Endothelial cell (in vitro differentiated cells): ENCODE measurements around the gene PLCXD3. TPM values are rescaled to one million over a fixed set of nuclear protein-coding genes. Genes with fewer than 3 reads are reported as not detected.

Source experiments
- DNase-seq: peaks from one replicate; pipeline ENCODE4 v3.0.0; 2021; ENCODE audit warnings: low spot score
- H3K27ac Mint-ChIP-seq: one replicate; pipeline ENCODE4 v1.8.0; 2021; ENCODE audit warnings: mixed read lengths, inconsistent platforms; ENCODE audit not compliant: unreplicated experiment
- H3K27me3 Mint-ChIP-seq: one replicate; pipeline ENCODE4 v1.8.0; 2021; ENCODE audit warnings: mild to moderate bottlenecking, moderate library complexity, mixed read lengths, inconsistent platforms; ENCODE audit not compliant: unreplicated experiment
- H3K36me3 Mint-ChIP-seq: one replicate; pipeline ENCODE4 v1.8.0; 2021; ENCODE audit warnings: mild to moderate bottlenecking, low read depth, mixed read lengths, inconsistent platforms; ENCODE audit not compliant: unreplicated experiment
- H3K4me1 Mint-ChIP-seq: one replicate; pipeline ENCODE4 v1.8.0; 2021; ENCODE audit warnings: mild to moderate bottlenecking, mixed read lengths, inconsistent platforms; ENCODE audit not compliant: unreplicated experiment
- H3K4me3 Mint-ChIP-seq: one replicate; pipeline ENCODE4 v1.8.0; 2021; ENCODE audit warnings: mild to moderate bottlenecking, mixed read lengths, inconsistent platforms; ENCODE audit not compliant: unreplicated experiment
- H3K9me3 Mint-ChIP-seq: one replicate; pipeline ENCODE4 v1.8.0; 2021; ENCODE audit warnings: mixed read lengths, inconsistent platforms; ENCODE audit not compliant: unreplicated experiment
- total RNA-seq: library from RNA; stranded (reverse); fragmentation: NEBNext Ultra II Directional; extraction: Animal tissue kit (Norgen Biotek cat#: 25700); gene quantifications from one replicate; pipeline ENCODE4 v1.2.1, GENCODE V29; 2021; ENCODE audit not compliant: unreplicated experiment
- TF ChIP-seq, protein P1 (sequence below): fragments of 200-600 bp; sonication (generic); IDR thresholded peaks from one replicate; pipeline ENCODE4 v1.5.0; 2021; ENCODE audit warnings: antibody characterized with exemption; ENCODE audit not compliant: unreplicated experiment

PLCXD3 gene
- total RNA-seq, 1 donor from 2014 or later = 0.26 TPM

DNA sequence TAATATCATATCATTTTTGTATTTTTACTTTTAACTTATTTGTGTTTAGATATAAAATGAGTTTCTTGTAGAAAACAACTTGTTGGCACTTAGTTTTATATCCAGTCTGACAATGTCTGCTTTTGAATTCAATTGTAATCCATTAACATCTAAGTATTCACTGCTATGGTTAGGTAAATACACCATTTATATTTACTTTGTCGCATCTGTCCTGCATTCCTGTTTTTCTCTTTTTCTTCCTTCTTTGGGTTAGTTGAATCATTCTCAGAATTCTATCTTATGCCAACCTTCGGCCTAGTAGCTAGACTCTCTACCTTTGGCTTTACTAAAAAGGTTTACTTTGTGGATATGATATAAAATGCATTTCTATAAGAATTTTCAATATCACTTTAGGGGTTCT lies 107.6 kb downstream of the PLCXD3 start:
- Mint-ChIP-seq H3K4me1 (no peaks in the 10 kb centered on the region), H3K27me3 (no peaks in the 10 kb centered on the region), H3K4me3 (no peak overlapping the region), H3K27ac (no peak overlapping the region), H3K36me3 (no peaks in the 10 kb centered on the region), H3K9me3 (no peaks in the 10 kb centered on the region)
- DNase-seq = no peak
- TF ChIP-seq, protein P1, sequence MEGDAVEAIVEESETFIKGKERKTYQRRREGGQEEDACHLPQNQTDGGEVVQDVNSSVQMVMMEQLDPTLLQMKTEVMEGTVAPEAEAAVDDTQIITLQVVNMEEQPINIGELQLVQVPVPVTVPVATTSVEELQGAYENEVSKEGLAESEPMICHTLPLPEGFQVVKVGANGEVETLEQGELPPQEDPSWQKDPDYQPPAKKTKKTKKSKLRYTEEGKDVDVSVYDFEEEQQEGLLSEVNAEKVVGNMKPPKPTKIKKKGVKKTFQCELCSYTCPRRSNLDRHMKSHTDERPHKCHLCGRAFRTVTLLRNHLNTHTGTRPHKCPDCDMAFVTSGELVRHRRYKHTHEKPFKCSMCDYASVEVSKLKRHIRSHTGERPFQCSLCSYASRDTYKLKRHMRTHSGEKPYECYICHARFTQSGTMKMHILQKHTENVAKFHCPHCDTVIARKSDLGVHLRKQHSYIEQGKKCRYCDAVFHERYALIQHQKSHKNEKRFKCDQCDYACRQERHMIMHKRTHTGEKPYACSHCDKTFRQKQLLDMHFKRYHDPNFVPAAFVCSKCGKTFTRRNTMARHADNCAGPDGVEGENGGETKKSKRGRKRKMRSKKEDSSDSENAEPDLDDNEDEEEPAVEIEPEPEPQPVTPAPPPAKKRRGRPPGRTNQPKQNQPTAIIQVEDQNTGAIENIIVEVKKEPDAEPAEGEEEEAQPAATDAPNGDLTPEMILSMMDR = no peak

DNA sequence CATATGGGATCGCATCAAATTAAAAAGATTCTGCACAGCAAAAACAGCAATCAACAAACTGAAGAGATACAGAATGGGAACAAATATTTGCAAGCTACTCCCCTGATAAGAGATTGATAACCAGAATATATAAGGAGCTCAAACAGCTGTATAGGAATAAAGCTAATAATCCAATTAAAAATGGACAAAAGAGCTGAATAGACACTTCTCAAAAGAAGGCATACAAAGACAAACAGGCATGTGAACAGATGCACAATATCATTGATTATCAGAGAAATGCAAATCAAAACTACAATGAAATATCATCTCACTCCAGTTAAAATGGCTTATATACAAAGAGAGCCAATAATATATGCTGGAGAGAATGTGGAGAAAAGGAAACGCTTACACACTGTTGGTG lies 110.6 kb downstream of the PLCXD3 start:
- Mint-ChIP-seq H3K9me3 (no peaks in the 10 kb centered on the region), H3K27me3 (no peaks in the 10 kb centered on the region), H3K27ac (no peak overlapping the region), H3K4me1 (no peaks in the 10 kb centered on the region), H3K4me3 (no peak overlapping the region), H3K36me3 (no peaks in the 10 kb centered on the region)
- TF ChIP-seq, protein P1 = no peak
- no peak for DNase-seq

DNA sequence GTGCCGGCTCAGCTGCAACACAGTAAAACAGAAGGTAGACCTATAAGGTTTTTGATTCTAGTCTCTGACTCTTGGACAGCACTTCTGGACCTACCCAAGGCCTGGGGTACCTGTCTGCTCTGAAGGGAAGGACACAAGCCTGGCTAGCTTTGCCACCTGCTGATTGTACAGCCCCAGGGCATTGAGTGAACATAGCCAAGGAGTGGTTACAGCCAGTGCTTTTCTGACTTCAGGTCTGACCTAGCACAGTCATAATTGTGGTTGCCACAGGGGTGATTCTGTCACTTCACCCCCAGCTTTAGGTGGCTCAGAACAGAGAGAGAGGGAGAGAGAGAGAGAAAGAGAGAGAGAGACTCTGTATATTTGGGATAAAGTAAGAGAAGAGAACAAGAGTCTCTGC lies 118.4 kb downstream of the PLCXD3 start:
- Mint-ChIP-seq H3K4me1 (no peaks in the 10 kb centered on the region), H3K9me3 (no peaks in the 10 kb centered on the region), H3K27me3 (no peaks in the 10 kb centered on the region), H3K36me3 (no peaks in the 10 kb centered on the region), H3K4me3 (no peak overlapping the region), H3K27ac (no peak overlapping the region)
- DNase-seq = no peak
- TF ChIP-seq, protein P1 = no peak

DNA sequence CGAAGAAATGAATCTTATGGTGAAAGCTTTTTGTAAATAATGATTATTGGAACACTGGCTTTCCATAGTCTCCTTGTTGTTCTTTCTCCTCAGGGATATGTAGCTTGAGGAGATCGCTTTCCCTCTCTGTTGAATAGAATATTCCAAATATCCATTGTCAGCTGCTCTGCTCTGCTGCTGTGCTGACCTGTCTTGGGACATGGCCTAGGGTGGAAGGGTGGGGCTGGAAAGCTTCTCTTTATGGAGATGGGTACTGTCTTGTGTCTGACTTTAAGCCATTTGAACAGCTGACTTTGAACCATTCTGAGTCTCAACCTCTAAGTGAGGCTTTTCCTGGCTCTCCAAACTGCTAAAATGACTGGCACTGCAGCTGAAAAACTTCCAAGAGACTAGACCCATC lies 135.8 kb downstream of the PLCXD3 start:
- Mint-ChIP-seq H3K36me3 (no peaks in the 10 kb centered on the region), H3K27me3 (no peaks in the 10 kb centered on the region), H3K4me3 (no peak overlapping the region), H3K27ac (no peak overlapping the region), H3K9me3 (no peaks in the 10 kb centered on the region), H3K4me1 (no peaks in the 10 kb centered on the region)
- no peak for DNase-seq
- TF ChIP-seq, protein P1 = no peak

DNA sequence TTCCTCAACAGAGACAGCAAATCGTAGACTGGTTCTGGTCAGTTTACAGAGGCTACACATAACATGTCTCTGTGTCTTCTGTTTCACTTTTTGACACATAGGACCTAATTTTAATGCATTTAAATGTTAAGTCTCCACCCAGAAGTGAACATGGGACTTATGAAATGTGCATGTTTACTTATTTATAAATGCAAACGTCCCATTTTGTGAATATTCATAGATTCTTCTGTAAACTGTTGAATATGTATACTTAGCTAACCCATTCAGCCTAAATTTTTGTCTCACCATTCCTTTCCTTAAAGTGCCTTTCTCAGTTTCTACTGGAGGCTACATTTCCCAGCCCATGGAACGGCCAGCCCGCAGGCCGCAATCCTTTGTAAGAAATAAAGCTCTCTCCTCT lies 137.2 kb downstream of the PLCXD3 start:
- TF ChIP-seq, protein P1 = no peak
- H3K4me1 Mint-ChIP-seq = no peaks in the 10 kb centered on the region
- no peaks in the 10 kb centered on the region for H3K36me3 Mint-ChIP-seq
- H3K27me3 Mint-ChIP-seq = no peaks in the 10 kb centered on the region
- no peaks in the 10 kb centered on the region for H3K9me3 Mint-ChIP-seq
- H3K4me3 Mint-ChIP-seq = no peak overlapping the region
- no peak overlapping the region for H3K27ac Mint-ChIP-seq
- DNase-seq = no peak
